Neural crest cell (in vitro differentiated cells): Measurements from ENCODE around the gene FAM171A2. TPM values are rescaled to one million over a fixed set of nuclear protein-coding genes. Genes with fewer than 3 reads are reported as not detected.

Source experiments
- DNase-seq: peaks from one replicate; pipeline ENCODE4 v3.0.0; 2021; ENCODE audit warnings: low read depth, mixed read lengths, low spot score
- H3K27ac Mint-ChIP-seq: one replicate; pipeline ENCODE4 v1.8.0; 2021; ENCODE audit warnings: mild to moderate bottlenecking, mixed read lengths; ENCODE audit not compliant: unreplicated experiment
- H3K27me3 Mint-ChIP-seq: 2 replicates; pipeline ENCODE4 v1.8.0; 2021; ENCODE audit warnings: low read depth, mild to moderate bottlenecking, mixed read lengths
- H3K36me3 Mint-ChIP-seq: 2 replicates; pipeline ENCODE4 v1.8.0; 2021; ENCODE audit warnings: low read depth, mild to moderate bottlenecking, mixed read lengths
- H3K4me1 Mint-ChIP-seq: 2 replicates; pipeline ENCODE4 v1.8.0; 2021; ENCODE audit warnings: mixed read lengths
- H3K4me3 Mint-ChIP-seq: one replicate; pipeline ENCODE4 v1.8.0; 2021; ENCODE audit warnings: mild to moderate bottlenecking, mixed read lengths
- H3K9me3 Mint-ChIP-seq: 2 replicates; pipeline ENCODE4 v1.8.0; 2021; ENCODE audit warnings: mixed read lengths
- long read RNA-seq: library from polyadenylated mRNA; unstranded; transcript quantifications from one replicate; pipeline ENCODE4 v2.0.0, GENCODE V29; 2020
- total RNA-seq: library from RNA; stranded (reverse); gene quantifications from 2 replicates; pipeline ENCODE4 v1.2.1, GENCODE V29; 2021
- TF ChIP-seq, protein P1 (sequence below): fragments of 200-600 bp; sonication (generic); conservative IDR thresholded peaks from 2 replicates; pipeline ENCODE4 v1.5.0; 2021; ENCODE audit warnings: antibody characterized with exemption, mild to moderate bottlenecking

FAM171A2 gene
- total RNA-seq, result 50.6 and 51.9 TPM in 2 replicates
- long read RNA-seq, result 0 reads

DNA sequence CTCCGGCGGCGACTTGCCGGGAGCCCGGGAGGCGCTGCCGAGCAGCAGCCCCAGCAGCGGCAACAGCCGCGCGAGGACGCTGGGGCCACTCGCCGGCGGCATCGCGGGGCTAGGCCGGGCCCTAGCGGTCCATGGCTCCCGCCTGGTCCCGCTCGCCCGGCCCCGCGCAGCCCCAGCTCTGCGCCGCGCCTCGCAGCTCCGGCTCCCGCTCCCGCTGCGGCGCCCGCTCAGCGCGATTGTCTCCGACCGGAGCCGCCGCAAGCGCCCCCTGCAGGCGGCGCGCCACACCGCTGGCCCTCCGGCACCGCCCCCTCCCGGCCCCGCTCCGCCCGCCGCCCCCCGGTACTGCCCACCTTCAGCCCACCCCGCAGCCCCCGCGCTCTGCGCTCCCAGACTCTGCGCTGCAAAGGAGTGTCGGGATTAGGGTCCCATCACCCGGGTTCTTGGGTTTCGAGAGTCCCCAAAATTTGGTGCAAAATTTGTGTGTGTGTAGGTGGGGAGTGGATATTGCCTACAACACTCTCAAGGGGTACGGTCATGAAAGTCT is at the start of gene FAM171A2:
Gene FAM171A2 (minus strand): TSS at position 241 of the 547 bp plus-strand sequence. CDS start 139 bp downstream, at position 102.
- peak within 1 kb of the TSS; percentile 87 for H3K27ac Mint-ChIP-seq
- no peaks in the 10 kb centered on the region for H3K9me3 Mint-ChIP-seq
- peak within 1 kb of the TSS; percentile 95 for H3K4me3 Mint-ChIP-seq
- no peaks in the 10 kb centered on the region for H3K36me3 Mint-ChIP-seq
- DNase-seq, result peak; percentile 78
- H3K27me3 Mint-ChIP-seq, result peaks cover 34% of the 10 kb centered on the region
- peaks cover 18% of the 10 kb centered on the region for H3K4me1 Mint-ChIP-seq
- TF ChIP-seq, protein P1, sequence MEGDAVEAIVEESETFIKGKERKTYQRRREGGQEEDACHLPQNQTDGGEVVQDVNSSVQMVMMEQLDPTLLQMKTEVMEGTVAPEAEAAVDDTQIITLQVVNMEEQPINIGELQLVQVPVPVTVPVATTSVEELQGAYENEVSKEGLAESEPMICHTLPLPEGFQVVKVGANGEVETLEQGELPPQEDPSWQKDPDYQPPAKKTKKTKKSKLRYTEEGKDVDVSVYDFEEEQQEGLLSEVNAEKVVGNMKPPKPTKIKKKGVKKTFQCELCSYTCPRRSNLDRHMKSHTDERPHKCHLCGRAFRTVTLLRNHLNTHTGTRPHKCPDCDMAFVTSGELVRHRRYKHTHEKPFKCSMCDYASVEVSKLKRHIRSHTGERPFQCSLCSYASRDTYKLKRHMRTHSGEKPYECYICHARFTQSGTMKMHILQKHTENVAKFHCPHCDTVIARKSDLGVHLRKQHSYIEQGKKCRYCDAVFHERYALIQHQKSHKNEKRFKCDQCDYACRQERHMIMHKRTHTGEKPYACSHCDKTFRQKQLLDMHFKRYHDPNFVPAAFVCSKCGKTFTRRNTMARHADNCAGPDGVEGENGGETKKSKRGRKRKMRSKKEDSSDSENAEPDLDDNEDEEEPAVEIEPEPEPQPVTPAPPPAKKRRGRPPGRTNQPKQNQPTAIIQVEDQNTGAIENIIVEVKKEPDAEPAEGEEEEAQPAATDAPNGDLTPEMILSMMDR, result peak; percentile 87

DNA sequence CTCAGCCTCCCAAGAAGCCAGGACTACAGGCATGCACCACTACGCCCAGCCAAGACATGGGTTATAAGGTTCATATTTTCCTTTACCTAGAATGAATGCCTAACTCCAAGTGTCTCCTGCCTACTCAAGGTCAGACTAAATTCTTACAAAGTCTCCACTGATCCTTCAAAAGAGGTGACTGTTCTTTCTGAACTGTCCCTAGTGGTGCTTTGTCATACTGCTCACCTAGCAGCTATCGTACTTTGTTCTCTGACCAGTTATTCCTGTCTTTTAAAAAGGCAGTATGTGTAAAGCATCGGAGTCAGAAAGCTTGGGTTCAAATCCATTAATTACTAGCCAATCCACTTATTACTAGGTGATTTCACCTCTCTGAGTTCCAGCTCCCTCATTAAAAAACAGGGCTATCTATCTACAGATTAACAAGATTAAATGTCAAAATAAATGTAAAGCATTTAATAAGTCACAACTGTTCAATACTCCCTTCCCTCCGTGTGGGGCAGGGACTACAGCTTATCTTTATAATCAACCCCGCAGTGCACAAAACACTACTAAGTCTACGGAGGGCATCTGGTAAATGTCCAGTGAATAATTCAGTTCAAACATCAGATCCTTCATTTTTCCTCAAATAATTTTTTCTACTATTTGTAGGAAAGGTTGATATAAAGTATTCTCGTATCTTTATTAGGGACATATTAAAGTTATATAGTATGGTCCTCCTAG is 45.8 kb upstream of the FAM171A2 start:
- Mint-ChIP-seq H3K27ac (no peak overlapping the region), H3K36me3 (peaks cover 9% of the 10 kb centered on the region), H3K9me3 (no peaks in the 10 kb centered on the region), H3K4me1 (no peaks in the 10 kb centered on the region), H3K27me3 (no peaks in the 10 kb centered on the region), H3K4me3 (no peak overlapping the region)
- no peak for DNase-seq
- TF ChIP-seq, protein P1, result peak; percentile 50

DNA sequence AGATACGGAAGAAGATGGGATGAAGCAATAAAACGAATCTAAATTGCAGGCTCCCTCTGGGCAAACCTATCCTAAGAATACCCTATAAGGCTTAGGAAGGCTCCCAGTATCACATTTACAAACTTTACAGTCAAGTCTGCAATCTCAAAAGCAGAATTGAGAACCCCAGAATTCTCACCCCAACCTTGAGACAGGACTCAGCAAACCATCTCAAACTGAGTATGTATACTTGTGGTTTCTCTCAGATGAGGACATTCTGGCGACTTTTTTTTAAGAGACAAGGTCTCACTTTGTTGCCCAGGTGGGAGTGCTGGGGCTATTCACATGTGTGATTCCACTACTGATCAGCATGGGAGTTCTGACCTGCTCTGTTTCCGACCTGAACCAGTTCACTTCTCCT is 45.1 kb upstream of the FAM171A2 start:
- Mint-ChIP-seq H3K36me3 (peaks cover 6% of the 10 kb centered on the region), H3K27me3 (no peaks in the 10 kb centered on the region), H3K4me1 (no peaks in the 10 kb centered on the region), H3K9me3 (no peaks in the 10 kb centered on the region), H3K4me3 (no peak overlapping the region), H3K27ac (no peak overlapping the region)
- DNase-seq, result no peak
- TF ChIP-seq, protein P1, result no peak

DNA sequence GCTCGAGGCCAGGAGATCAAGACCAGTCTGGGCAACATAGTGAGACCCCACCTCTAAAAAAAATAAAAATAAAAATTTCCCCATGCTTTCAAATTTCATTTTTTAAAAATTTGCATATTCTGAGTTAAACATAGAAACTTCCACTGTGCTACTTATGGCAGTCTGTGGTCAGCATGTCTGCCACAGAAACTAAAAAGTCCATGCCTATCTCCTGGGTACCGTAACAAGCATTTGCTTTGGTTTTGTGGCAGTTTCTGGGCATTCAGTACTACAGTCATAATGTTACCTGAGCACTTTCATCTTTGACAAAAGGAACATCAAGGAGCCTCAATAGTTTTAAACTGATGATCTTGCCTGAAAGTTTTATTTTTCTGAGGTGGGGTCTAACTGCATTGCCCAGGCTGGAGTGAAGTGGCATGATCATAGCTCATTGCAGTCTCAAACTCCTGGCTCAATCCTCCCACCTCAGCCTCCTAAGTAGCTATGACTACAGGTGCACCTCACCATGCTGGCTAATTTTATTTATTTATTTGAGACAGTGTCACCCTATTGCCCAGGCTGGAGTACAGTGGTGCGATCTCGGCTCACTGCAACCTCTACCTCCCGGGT is 39.0 kb upstream of the FAM171A2 start:
- H3K4me3 Mint-ChIP-seq, result no peak overlapping the region
- H3K27ac Mint-ChIP-seq, result no peak overlapping the region
- no peak for DNase-seq
- TF ChIP-seq, protein P1, result no peak
- H3K4me1 Mint-ChIP-seq, result no peaks in the 10 kb centered on the region
- H3K27me3 Mint-ChIP-seq, result no peaks in the 10 kb centered on the region
- no peaks in the 10 kb centered on the region for H3K9me3 Mint-ChIP-seq
- peaks cover 12% of the 10 kb centered on the region for H3K36me3 Mint-ChIP-seq

DNA sequence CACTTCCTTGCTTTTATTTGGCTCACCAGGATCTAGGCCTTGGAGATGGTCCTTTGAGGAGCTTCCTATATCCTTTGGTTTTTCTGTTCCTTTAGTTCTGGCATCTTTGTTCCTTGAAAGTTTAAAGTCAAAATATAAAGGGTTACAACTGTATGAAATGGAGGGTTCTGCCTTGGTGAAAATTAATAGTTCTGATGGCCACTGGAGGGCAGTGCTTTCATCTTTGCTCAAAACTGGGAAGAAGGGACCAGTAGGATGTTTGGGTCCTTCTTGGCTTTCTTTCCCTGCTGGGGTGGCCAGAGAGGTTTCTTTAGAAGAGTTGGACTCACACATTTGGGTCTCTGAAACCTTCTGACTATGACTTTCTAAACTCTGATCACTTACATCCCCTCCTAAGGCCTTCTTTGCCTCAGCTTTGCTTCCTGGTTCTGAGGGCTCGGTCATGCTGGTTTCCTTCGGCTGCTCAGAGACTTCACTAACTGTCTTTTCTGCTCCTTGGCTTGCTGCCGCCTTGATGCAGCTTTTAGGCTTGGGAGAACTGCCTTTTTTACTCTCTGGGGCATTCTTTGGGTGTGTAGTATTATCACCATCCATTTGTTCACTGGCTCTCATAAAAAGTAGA is 36.7 kb upstream of the FAM171A2 start:
- H3K9me3 Mint-ChIP-seq, result no peaks in the 10 kb centered on the region
- H3K4me3 Mint-ChIP-seq, result peak overlapping the region; percentile 32
- H3K27me3 Mint-ChIP-seq, result no peaks in the 10 kb centered on the region
- no peaks in the 10 kb centered on the region for H3K4me1 Mint-ChIP-seq
- no peak overlapping the region for H3K27ac Mint-ChIP-seq
- H3K36me3 Mint-ChIP-seq, result peaks cover 16% of the 10 kb centered on the region
- TF ChIP-seq, protein P1, result peak; percentile 61
- no peak for DNase-seq
